ENCODE results near the gene MTMR10. TPM values are rescaled to one million over a fixed set of nuclear protein-coding genes. Genes with fewer than 3 reads are reported as not detected.

Gene MTMR10
- total and polyA plus RNA-seq, 2 experiments from 2014 or later = 7.2 to 8.1 TPM

DNA sequence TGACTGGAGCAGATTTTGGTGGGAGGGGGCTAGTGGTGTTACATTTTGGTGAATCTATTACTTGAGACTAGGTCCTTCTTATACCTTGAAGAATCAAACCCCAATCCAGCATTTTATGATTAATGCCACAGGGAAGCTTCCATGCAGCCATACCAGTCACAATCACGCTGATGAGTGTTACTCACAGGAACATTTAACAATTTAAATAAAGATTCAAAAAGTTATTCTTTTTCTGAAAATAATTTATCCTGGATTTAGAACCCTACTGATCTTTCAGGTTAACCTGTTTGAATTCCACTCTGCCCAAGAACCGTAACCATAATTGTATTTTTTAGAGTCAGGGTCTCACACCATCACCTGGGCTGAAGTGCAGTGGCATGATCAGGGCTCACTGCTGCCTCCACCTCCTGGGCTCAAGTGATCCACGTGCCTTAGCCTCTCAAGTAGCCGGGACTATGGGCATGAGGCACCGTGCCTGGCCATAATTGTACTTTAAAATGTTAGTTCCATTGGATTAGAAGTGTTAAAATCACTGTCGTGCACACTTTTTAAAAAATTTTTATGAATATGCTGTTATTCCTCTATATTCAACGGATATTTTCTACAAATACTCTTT, 929 bp upstream of the MTMR10 start:
- H3K4me1 ChIP-seq (ENCODE audit: insufficient read depth) = peaks cover 9% of the 10 kb centered on the region
- peaks cover 31% of the 10 kb centered on the region for H3K79me2 ChIP-seq (ENCODE audit: insufficient read depth)
- H3K27ac ChIP-seq = peak overlapping the region; percentile 67
- H3K4me2 ChIP-seq (ENCODE audit: unreplicated experiment) = peak overlapping the region; percentile 80
- no peaks in the 10 kb centered on the region for H3K9me2 ChIP-seq (ENCODE audit: insufficient read depth)
- H4K20me1 ChIP-seq (ENCODE audit: insufficient read depth) = no peaks in the 10 kb centered on the region
- in situ Hi-C loops (cut with MboI) = no loop called here
- peak overlapping the region; percentile 86 for H2AFZ ChIP-seq
- DNase-seq = peak; percentile 41
- H3K4me3 ChIP-seq = peak overlapping the region; percentile 94
- 71 to 82% methylated on average over 7 of the region's 7 CpGs for WGBS, 2 experiments (ENCODE audit: low coverage in 1 of 2, low lambda C conversion rate in 2 of 2, missing lambda C conversion rate in 2 of 2)
- 0 out of 2 replicates have a peak, but pooled peaks cover 9% of the 10 kb centered on the region for H3F3A ChIP-seq (ENCODE audit: insufficient read depth)
- H3K9ac ChIP-seq = peak overlapping the region; percentile 88
- no peak for TF ChIP-seq EZH2phosphoT487 (IDR thresholded peaks at IDR 0.05; ENCODE audit: insufficient read depth, low read depth)
- no peak for TF ChIP-seq EZH2 (IDR thresholded peaks at IDR 0.05; ENCODE audit: insufficient read depth, poor library complexity, severe bottlenecking)
- no peaks in the 10 kb centered on the region for H3K36me3 ChIP-seq (ENCODE audit: low read depth)
- H3K27me3 ChIP-seq (replicated peaks; ENCODE audit: insufficient read depth) = no peaks in the 10 kb centered on the region
- H3K9me3 ChIP-seq (ENCODE audit: low read depth) = no peaks in the 10 kb centered on the region

DNA sequence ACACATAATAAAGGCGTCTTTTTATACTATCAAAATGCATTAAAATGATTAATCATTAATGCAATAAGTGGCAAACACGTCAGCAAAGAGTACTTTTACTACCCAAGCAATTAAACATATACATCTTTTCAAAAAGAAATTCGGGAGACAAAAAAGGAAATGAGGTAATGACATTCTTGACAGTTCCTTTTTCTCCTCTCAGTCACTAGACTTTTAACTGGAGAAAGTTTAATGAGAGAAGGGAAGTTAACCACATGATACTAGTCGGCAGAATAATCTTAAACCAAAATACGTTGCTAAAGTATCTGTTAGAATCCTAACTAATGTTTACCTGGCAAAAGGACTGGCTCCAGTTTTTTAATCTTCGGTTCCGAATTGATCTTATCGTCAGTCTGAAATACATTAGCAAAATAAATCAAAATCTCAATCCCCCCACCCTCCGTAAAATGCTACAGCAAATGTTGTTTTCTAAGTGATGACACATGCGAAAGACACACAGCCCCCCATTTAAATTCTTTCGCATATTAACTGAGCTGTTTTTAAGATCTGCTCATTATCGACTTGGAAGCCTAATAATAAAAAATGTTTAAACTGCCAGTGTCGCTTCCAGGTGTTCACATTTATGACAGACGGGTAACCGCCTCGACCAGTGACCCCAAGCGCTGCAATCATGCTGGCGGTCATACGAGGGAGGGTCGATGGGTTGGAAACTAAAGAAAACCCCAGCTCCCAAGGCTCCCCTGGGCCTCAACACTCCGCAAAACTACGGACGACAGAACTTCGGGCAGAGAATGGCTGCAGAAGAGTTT, 778 bp downstream of the MTMR10 start:
- in situ Hi-C loops (cut with MboI) = no loop called here
- Histone ChIP-seq H3K9ac (peak overlapping the region; percentile 88), H3K79me2 (ENCODE audit: insufficient read depth) (peaks cover 46% of the 10 kb centered on the region), H4K20me1 (ENCODE audit: insufficient read depth) (no peaks in the 10 kb centered on the region), H3K4me1 (ENCODE audit: insufficient read depth) (peaks cover 9% of the 10 kb centered on the region), H3K27ac (peak overlapping the region; percentile 67), H3K4me2 (ENCODE audit: unreplicated experiment) (peak overlapping the region; percentile 92), H3K36me3 (ENCODE audit: low read depth) (no peaks in the 10 kb centered on the region), H3K4me3 (peak overlapping the region; percentile 94), H3K27me3 (replicated peaks; ENCODE audit: insufficient read depth) (no peaks in the 10 kb centered on the region), H3F3A (ENCODE audit: insufficient read depth) (0 out of 2 replicates have a peak, but pooled peaks cover 9% of the 10 kb centered on the region), H2AFZ (peak overlapping the region; percentile 86), H3K9me3 (ENCODE audit: low read depth) (no peaks in the 10 kb centered on the region), H3K9me2 (ENCODE audit: insufficient read depth) (no peaks in the 10 kb centered on the region)
- DNase-seq = peak; percentile 33
- WGBS, 2 experiments (ENCODE audit: low coverage in 1 of 2, low lambda C conversion rate in 2 of 2, missing lambda C conversion rate in 2 of 2) = 1% methylated on average over 24 of the region's 24 CpGs
- no peak for TF ChIP-seq EZH2phosphoT487 (IDR thresholded peaks at IDR 0.05; ENCODE audit: insufficient read depth, low read depth)
- TF ChIP-seq EZH2 (IDR thresholded peaks at IDR 0.05; ENCODE audit: insufficient read depth, poor library complexity, severe bottlenecking) = no peak

DNA sequence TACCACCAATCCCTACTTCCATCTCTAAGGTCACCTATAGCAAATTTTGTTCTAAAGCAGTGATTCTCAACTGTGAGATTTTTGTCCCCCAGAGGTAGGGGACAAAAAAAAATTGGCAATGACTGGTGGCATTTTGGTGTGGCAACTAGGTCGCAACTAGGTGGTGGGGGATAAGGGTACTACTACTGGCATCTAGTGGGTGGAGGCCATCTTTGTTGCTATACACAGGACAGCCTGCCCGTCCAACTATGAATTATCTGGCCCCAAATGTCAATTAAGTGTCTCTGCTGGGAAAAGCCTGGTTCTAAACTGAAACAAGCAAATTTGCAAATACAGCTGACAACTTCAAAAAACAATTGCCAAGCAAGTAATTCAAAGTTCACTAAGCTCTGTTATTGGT, 1.4 kb downstream of the MTMR10 start:
- Histone ChIP-seq H3K9me3 (ENCODE audit: low read depth) (no peaks in the 10 kb centered on the region), H3K79me2 (ENCODE audit: insufficient read depth) (peaks cover 52% of the 10 kb centered on the region), H4K20me1 (ENCODE audit: insufficient read depth) (no peaks in the 10 kb centered on the region), H3K36me3 (ENCODE audit: low read depth) (no peaks in the 10 kb centered on the region), H3K4me2 (ENCODE audit: unreplicated experiment) (peak overlapping the region; percentile 92), H3K4me1 (ENCODE audit: insufficient read depth) (peaks cover 15% of the 10 kb centered on the region), H3K9ac (peak overlapping the region; percentile 88), H2AFZ (peak overlapping the region; percentile 86), H3K27me3 (replicated peaks; ENCODE audit: insufficient read depth) (no peaks in the 10 kb centered on the region), H3K27ac (no peak overlapping the region), H3K4me3 (peak overlapping the region; percentile 94), H3K9me2 (ENCODE audit: insufficient read depth) (no peaks in the 10 kb centered on the region), H3F3A (ENCODE audit: insufficient read depth) (0 out of 2 replicates have a peak, but pooled peaks cover 9% of the 10 kb centered on the region)
- in situ Hi-C loops (cut with MboI) = no loop called here
- TF ChIP-seq EZH2 (IDR thresholded peaks at IDR 0.05; ENCODE audit: insufficient read depth, poor library complexity, severe bottlenecking) = no peak
- TF ChIP-seq EZH2phosphoT487 (IDR thresholded peaks at IDR 0.05; ENCODE audit: insufficient read depth, low read depth) = no peak
- 31% methylated on average over 2 of the region's 2 CpGs for WGBS, 2 experiments (ENCODE audit: low coverage in 1 of 2, low lambda C conversion rate in 2 of 2, missing lambda C conversion rate in 2 of 2)
- peak; percentile 19 for DNase-seq

DNA sequence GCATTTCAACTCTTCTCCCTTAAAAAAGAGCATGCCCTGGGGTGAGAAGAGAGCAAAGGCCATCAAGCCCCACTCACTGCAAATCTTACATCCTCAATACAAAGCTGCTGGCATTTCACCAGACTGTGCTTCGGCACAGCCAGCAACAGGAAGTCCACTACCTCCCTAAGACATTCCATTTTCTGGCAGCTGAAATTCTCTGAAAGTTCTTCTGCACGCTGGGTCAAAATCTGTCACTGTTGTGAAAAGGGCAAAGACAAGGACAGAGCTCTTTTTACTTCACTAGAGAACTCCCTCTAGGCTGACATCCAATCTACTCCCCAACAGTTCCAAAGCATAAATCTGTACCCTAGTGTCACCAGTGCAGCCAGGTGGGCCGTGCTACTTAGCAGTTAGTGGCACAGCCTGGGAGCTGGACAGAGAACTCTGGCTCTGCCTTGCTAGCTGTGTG, 6.3 kb downstream of the MTMR10 start:
- Histone ChIP-seq H3K4me1 (ENCODE audit: insufficient read depth) (peaks cover 14% of the 10 kb centered on the region), H3K9ac (no peak overlapping the region), H3K79me2 (ENCODE audit: insufficient read depth) (peaks cover 88% of the 10 kb centered on the region), H3K27me3 (replicated peaks; ENCODE audit: insufficient read depth) (no peaks in the 10 kb centered on the region), H4K20me1 (ENCODE audit: insufficient read depth) (0 out of 2 replicates have a peak, but pooled peaks cover 5% of the 10 kb centered on the region), H3K36me3 (ENCODE audit: low read depth) (no peaks in the 10 kb centered on the region), H3F3A (ENCODE audit: insufficient read depth) (0 out of 2 replicates have a peak, but pooled peaks cover 2% of the 10 kb centered on the region), H3K4me2 (ENCODE audit: unreplicated experiment) (no peak overlapping the region), H3K27ac (no peak overlapping the region), H3K9me2 (ENCODE audit: insufficient read depth) (no peaks in the 10 kb centered on the region), H2AFZ (no peak overlapping the region), H3K4me3 (no peak overlapping the region), H3K9me3 (ENCODE audit: low read depth) (no peaks in the 10 kb centered on the region)
- in situ Hi-C loops (cut with MboI) = no loop called here
- WGBS, 2 experiments (ENCODE audit: low coverage in 1 of 2, low lambda C conversion rate in 2 of 2, missing lambda C conversion rate in 2 of 2) = 41 to 47% methylated on average over 3 of the region's 3 CpGs
- DNase-seq = peak; percentile 34
- TF ChIP-seq EZH2 (IDR thresholded peaks at IDR 0.05; ENCODE audit: insufficient read depth, poor library complexity, severe bottlenecking) (no peak), EZH2phosphoT487 (IDR thresholded peaks at IDR 0.05; ENCODE audit: insufficient read depth, low read depth) (no peak)
